Duodenal mucosa (tissue), 2 donors: ENCODE results near the gene TSPAN8.
"Not testable (repeated sequence)": the region's sequence is repeated elsewhere in the genome, so short reads cannot be mapped to it uniquely, and the experiment has no call there.

Experiments used
- H3K27ac ChIP-seq: one replicate; pipeline ENCODE4 v1.7.0; 2013; ENCODE audit warnings: low read depth, low read length
- H3K27me3 ChIP-seq, 2 donors: one replicate each; pipeline ENCODE4 v1.7.0; 2013; ENCODE audit warnings: low read length in 2 of 2, control low read depth in 1 of 2; ENCODE audit not compliant: insufficient read depth in 2 of 2, control insufficient read depth in 1 of 2
- H3K36me3 ChIP-seq, 2 donors: one replicate each; pipeline ENCODE4 v1.7.0; 2013; ENCODE audit warnings: low read length in 2 of 2, control low read depth in 1 of 2; ENCODE audit not compliant: insufficient read depth in 2 of 2, control insufficient read depth in 1 of 2
- H3K4me1 ChIP-seq, 2 donors: one replicate each; pipeline ENCODE4 v1.7.0; 2013; ENCODE audit warnings: low read length in 2 of 2, control low read depth in 1 of 2; ENCODE audit not compliant: insufficient read depth in 2 of 2, control insufficient read depth in 1 of 2
- H3K4me3 ChIP-seq, 2 donors: one replicate each; pipeline ENCODE4 v1.7.0; 2013; ENCODE audit warnings: low read length in 2 of 2, low read depth in 1 of 2
- H3K9ac ChIP-seq, 2 donors: one replicate each; pipeline ENCODE4 v1.7.0; 2013; ENCODE audit warnings: low read length in 2 of 2, low read depth in 1 of 2
- H3K9me3 ChIP-seq, 2 donors: one replicate each; pipeline ENCODE4 v1.7.0; 2013; ENCODE audit warnings: low read length in 2 of 2, control low read depth in 1 of 2; ENCODE audit not compliant: control insufficient read depth in 1 of 2

TSPAN8 gene

GRCh38 chr12:71165780-71166179, 8.0 kb upstream of the TSPAN8 start:
- not testable (repeated sequence) for H3K9me3 ChIP-seq, H3K9ac ChIP-seq, H3K36me3 ChIP-seq, H3K4me3 ChIP-seq, H3K27me3 ChIP-seq, H3K27ac ChIP-seq
- peaks cover 29 to 42% of the 10 kb centered on the region in 2 donors for H3K4me1 ChIP-seq

GRCh38 chr12:71164568-71165197, 6.9 kb upstream of the TSPAN8 start:
- Histone ChIP-seq H3K27me3 (no peaks in the 10 kb centered on the region), H3K36me3 (no peaks in the 10 kb centered on the region), H3K4me1 (peaks cover 38 to 53% of the 10 kb centered on the region in 2 donors), H3K9ac (peak overlapping the region in 1 of 2 donors; percentile 33), H3K27ac (peak overlapping the region; percentile 45), H3K9me3 (no peaks in the 10 kb centered on the region), H3K4me3 (peak overlapping the region in 1 of 2 donors; percentile 36)

DNA sequence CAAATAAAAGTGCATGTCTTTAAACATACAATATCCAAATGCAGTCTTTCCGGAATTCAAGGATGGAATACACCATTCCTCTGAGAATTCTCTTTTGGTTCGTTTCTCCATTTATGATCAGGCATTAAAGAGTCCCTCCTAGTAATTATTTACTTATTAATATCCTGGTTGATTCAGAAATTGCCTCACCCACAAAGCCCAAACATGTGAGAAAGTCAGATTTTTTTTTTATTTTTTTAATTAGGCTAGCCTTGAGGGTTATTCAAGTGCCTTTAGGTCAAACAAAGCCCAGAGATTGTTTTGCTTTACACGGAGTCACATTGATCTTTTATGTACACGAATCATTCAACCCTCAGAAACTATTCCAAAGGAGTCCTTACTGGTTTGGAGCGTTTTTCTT, 6.4 kb upstream of the TSPAN8 start:
- Histone ChIP-seq H3K27me3 (no peaks in the 10 kb centered on the region), H3K36me3 (no peaks in the 10 kb centered on the region), H3K4me3 (peak overlapping the region in 1 of 2 donors; percentile 36), H3K27ac (peak overlapping the region; percentile 45), H3K9me3 (no peaks in the 10 kb centered on the region), H3K4me1 (peaks cover 43 to 58% of the 10 kb centered on the region in 2 donors), H3K9ac (peak overlapping the region; percentile 4 to 33)

- H3K4me3 ChIP-seq: peak overlapping the region; percentile 45 to 51
- H3K27me3 ChIP-seq: no peaks in the 10 kb centered on the region
- H3K9ac ChIP-seq: peak overlapping the region; percentile 39 to 41
- no peaks in the 10 kb centered on the region for H3K36me3 ChIP-seq
- peaks cover 44 to 62% of the 10 kb centered on the region in 2 donors for H3K4me1 ChIP-seq
- no peaks in the 10 kb centered on the region for H3K9me3 ChIP-seq
- peak overlapping the region; percentile 67 for H3K27ac ChIP-seq
Observed at GRCh38 chr12:71162832-71163763, 5.3 kb upstream of the TSPAN8 start.

- no peaks in the 10 kb centered on the region for H3K9me3 ChIP-seq
- H3K27ac ChIP-seq: peak overlapping the region; percentile 67
- H3K4me3 ChIP-seq: peak overlapping the region; percentile 14 to 42
- peaks cover 39 to 54% of the 10 kb centered on the region in 2 donors for H3K4me1 ChIP-seq
- H3K27me3 ChIP-seq: no peaks in the 10 kb centered on the region
- H3K36me3 ChIP-seq: no peaks in the 10 kb centered on the region
- H3K9ac ChIP-seq: peak overlapping the region in 1 of 2 donors; percentile 73
Observed at GRCh38 chr12:71161591-71161990, 3.8 kb upstream of the TSPAN8 start.

GRCh38 chr12:71160585-71160984, 2.8 kb upstream of the TSPAN8 start:
- Histone ChIP-seq H3K4me3 (peak overlapping the region in 1 of 2 donors; percentile 42), H3K27me3 (no peaks in the 10 kb centered on the region), H3K9me3 (no peaks in the 10 kb centered on the region), H3K9ac (peak overlapping the region in 1 of 2 donors; percentile 31), H3K4me1 (peaks cover 39 to 53% of the 10 kb centered on the region in 2 donors), H3K27ac (peak overlapping the region; percentile 11), H3K36me3 (no peaks in the 10 kb centered on the region)

DNA sequence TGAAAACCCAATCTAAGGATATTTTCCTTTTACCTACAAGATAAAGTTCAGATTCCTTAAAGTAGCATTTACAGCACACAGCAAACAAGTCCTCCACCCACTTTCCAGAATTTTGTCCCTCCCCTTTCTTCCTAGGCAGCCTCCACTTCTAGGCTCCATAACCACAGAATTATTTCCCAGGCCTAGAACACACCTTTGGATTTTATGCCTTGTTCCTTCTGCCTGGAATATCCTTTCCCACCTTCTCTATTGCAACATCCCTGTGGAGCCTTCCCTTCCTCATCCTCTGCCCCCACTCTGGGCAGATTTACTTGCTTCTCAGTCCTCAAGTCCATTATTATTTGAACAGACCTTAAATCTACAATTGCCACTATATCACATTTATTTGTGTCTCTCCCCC, 2.1 kb upstream of the TSPAN8 start:
- Histone ChIP-seq H3K4me1 (peaks cover 34 to 47% of the 10 kb centered on the region in 2 donors), H3K27ac (peak overlapping the region; percentile 11)

DNA sequence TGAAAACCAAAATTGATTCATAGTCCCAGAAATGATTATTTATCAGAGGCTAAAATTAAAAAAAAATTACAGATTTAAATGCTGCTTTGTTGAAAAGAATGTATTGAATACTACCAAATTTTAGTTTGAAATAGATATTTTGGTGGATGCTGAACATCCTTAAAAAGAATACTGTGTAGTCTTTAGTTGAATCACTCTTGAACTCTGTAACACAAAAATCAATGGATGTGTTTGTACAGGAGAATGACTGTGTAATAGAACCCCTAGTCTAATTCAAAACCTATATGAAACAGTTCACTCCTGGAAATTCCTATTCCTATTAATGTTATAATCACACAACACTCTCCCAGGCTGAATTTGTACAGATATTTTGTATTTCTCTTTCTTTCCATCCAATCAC, 1.5 kb upstream of the TSPAN8 start:
- Histone ChIP-seq H3K9ac (no peak overlapping the region), H3K9me3 (no peaks in the 10 kb centered on the region), H3K4me3 (no peak overlapping the region), H3K36me3 (no peaks in the 10 kb centered on the region), H3K27ac (no peak overlapping the region), H3K27me3 (no peaks in the 10 kb centered on the region), H3K4me1 (peaks cover 30 to 40% of the 10 kb centered on the region in 2 donors)

More for the DNA sequence above, 2.1 kb upstream of the TSPAN8 start:
- Histone ChIP-seq H3K4me3 (no peak overlapping the region), H3K27me3 (no peaks in the 10 kb centered on the region), H3K9ac (peak overlapping the region in 1 of 2 donors; percentile 31), H3K9me3 (no peaks in the 10 kb centered on the region), H3K36me3 (no peaks in the 10 kb centered on the region)

GRCh38 chr12:71158361-71158882, 623 bp upstream of the TSPAN8 start:
- H3K27me3 ChIP-seq: no peaks in the 10 kb centered on the region
- peak overlapping the region; percentile 34 for H3K27ac ChIP-seq
- no peaks in the 10 kb centered on the region for H3K36me3 ChIP-seq
- peaks cover 30 to 37% of the 10 kb centered on the region in 2 donors for H3K4me1 ChIP-seq
- peak overlapping the region; percentile 36 to 80 for H3K4me3 ChIP-seq
- no peaks in the 10 kb centered on the region for H3K9me3 ChIP-seq
- H3K9ac ChIP-seq: no peak overlapping the region

DNA sequence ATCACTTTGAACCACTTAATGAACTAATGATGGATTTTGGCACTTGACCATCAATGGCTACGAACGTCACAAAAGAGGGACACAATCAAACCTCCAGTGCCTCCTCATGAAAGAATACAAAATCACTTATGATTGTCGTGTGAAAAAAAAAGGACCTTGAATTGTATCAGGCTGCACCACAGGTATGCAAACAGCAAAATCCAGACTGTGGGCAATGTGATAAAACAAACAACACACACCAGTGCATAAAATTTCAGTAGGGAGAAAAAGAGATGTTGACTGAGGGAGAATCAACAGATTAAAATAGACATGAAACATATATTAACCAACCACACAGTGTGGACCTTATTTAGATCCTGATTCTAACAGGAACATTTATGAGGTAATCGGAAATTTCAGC, 2.6 kb downstream of the TSPAN8 start:
- Histone ChIP-seq H3K4me3 (peak overlapping the region; percentile 72 to 76), H3K36me3 (peaks cover 0 to 4% of the 10 kb centered on the region in 2 donors), H3K27me3 (no peaks in the 10 kb centered on the region), H3K4me1 (peaks cover 11 to 28% of the 10 kb centered on the region in 2 donors), H3K27ac (no peak overlapping the region), H3K9me3 (no peaks in the 10 kb centered on the region), H3K9ac (peak overlapping the region; percentile 49 to 83)
